Suprapubic skin (tissue), 4 donors: ENCODE results near the gene DUSP15.

Experiments
- EP300 ChIP-seq: sonication (generic); formaldehyde crosslinking; IDR thresholded peaks from one replicate; pipeline ENCODE4 v1.6.1; 2017; ENCODE audit warnings: antibody characterized with exemption
- POLR2A ChIP-seq, 2 donors: fragments of 450-650 bp; IDR thresholded peaks; one replicate each; pipeline ENCODE4 v1.6.1; 2017; ENCODE audit warnings: antibody characterized with exemption in 2 of 2, mild to moderate bottlenecking in 2 of 2, moderate library complexity in 2 of 2
- POLR2AphosphoS5 ChIP-seq, 3 donors: sonication (generic); formaldehyde crosslinking; IDR thresholded peaks; one replicate each; pipeline ENCODE4 v1.6.1; 2017; ENCODE audit warnings: antibody characterized with exemption in 3 of 3
- TF ChIP-seq, protein P1 (sequence below), 2 donors: fragments of 200-600 bp in 1 of 2; fragments of 450-650 bp in 1 of 2; sonication (generic) in 1 of 2; IDR thresholded peaks; one replicate each; pipeline ENCODE4 v1.5.1; 2016 to 2019; ENCODE audit warnings: antibody characterized with exemption in 2 of 2, mild to moderate bottlenecking in 1 of 2, moderate library complexity in 1 of 2

- TF ChIP-seq, protein P1, sequence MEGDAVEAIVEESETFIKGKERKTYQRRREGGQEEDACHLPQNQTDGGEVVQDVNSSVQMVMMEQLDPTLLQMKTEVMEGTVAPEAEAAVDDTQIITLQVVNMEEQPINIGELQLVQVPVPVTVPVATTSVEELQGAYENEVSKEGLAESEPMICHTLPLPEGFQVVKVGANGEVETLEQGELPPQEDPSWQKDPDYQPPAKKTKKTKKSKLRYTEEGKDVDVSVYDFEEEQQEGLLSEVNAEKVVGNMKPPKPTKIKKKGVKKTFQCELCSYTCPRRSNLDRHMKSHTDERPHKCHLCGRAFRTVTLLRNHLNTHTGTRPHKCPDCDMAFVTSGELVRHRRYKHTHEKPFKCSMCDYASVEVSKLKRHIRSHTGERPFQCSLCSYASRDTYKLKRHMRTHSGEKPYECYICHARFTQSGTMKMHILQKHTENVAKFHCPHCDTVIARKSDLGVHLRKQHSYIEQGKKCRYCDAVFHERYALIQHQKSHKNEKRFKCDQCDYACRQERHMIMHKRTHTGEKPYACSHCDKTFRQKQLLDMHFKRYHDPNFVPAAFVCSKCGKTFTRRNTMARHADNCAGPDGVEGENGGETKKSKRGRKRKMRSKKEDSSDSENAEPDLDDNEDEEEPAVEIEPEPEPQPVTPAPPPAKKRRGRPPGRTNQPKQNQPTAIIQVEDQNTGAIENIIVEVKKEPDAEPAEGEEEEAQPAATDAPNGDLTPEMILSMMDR (IDR thresholded peaks at IDR 0.05) = no peak
- TF ChIP-seq POLR2AphosphoS5 (IDR thresholded peaks at IDR 0.05) (no peak), EP300 (no peak), POLR2A (IDR thresholded peaks at IDR 0.05) (no peak)
These were observed 44.3 kb downstream of the DUSP15 start for GRCh38 chr20:31826074-31826473.
